Gastroesophageal sphincter (tissue), 4 donors: Measurements from ENCODE around the gene SHISA6. TPM values are rescaled to one million over a fixed set of nuclear protein-coding genes. Genes with fewer than 3 reads are reported as not detected.

ENCODE experiments used
- ATAC-seq: fragments of 150-250 bp; one replicate; pipeline ENCODE4 v1.9.1; 2016; ENCODE audit warnings: mild to moderate bottlenecking, moderate library complexity
- H3K27ac ChIP-seq, 4 donors: fragments of 200-600 bp; sonication (generic) in 3 of 4; 1 replicate in 3 of 4; 2 replicates in 1 of 4; pipeline ENCODE4 v1.5.1; 2016 to 2019
- H3K27me3 ChIP-seq: fragments of 200-600 bp; sonication (generic); one replicate; pipeline ENCODE4 v1.5.1; 2019
- H3K36me3 ChIP-seq, 2 donors: fragments of 200-600 bp; sonication (generic); one replicate each; pipeline ENCODE4 v1.5.1; 2019; ENCODE audit warnings: control low read depth in 1 of 2
- H3K4me1 ChIP-seq, 3 donors: fragments of 200-600 bp; sonication (generic); 1 replicate in 2 of 3; 2 replicates in 1 of 3; pipeline ENCODE4 v1.5.1; 2016 to 2019; ENCODE audit warnings: control low read depth in 2 of 3
- H3K4me3 ChIP-seq, 2 donors: fragments of 200-600 bp; sonication (generic); one replicate each; pipeline ENCODE4 v1.5.1; 2019; ENCODE audit warnings: mild to moderate bottlenecking in 1 of 2, moderate library complexity in 1 of 2
- H3K9me3 ChIP-seq, 3 donors: fragments of 200-600 bp; sonication (generic); one replicate each; pipeline ENCODE4 v1.5.1; 2017 to 2019; ENCODE audit warnings: control low read depth in 2 of 3
- CTCF ChIP-seq, 4 experiments: fragments of 200-600 bp in 2 of 4; fragments of 450-650 bp in 2 of 4; sonication (generic) in 1 of 4; IDR thresholded peaks; one replicate each; pipeline ENCODE4 v1.5.1; 2017 to 2019; ENCODE audit warnings: antibody characterized with exemption in 4 of 4, mild to moderate bottlenecking in 2 of 4, moderate library complexity in 2 of 4
- EP300 ChIP-seq: sonication (generic); formaldehyde crosslinking; IDR thresholded peaks from one replicate; pipeline ENCODE4 v1.6.1; 2017; ENCODE audit warnings: antibody characterized with exemption, mild to moderate bottlenecking
- POLR2A ChIP-seq, 2 donors: fragments of 450-650 bp; IDR thresholded peaks; one replicate each; pipeline ENCODE4 v1.6.1; 2017; ENCODE audit warnings: antibody characterized with exemption in 2 of 2, mild to moderate bottlenecking in 2 of 2, moderate library complexity in 1 of 2
- POLR2AphosphoS5 ChIP-seq: sonication (generic); formaldehyde crosslinking; IDR thresholded peaks from one replicate; pipeline ENCODE4 v1.6.1; 2017; ENCODE audit warnings: antibody characterized with exemption
- WGBS, 2 donors: methylation state at CpG; one replicate each; pipeline ENCODE4 v1.1.5; 2018; ENCODE audit warnings: low coverage in 1 of 2; 5-methylcytosine and 5-hydroxymethylcytosine counted together
- total RNA-seq, 4 donors: library from RNA; depleted of rRNA; stranded (reverse); fragments of >200 nt; gene quantifications; one replicate each; pipeline ENCODE4 v1.1.0, GENCODE V29; 2016

Gene SHISA6
- total RNA-seq, 4 donors from 2014 or later, result 0.31 to 1.5 (median 0.90) TPM

GRCh38 chr17:11418342-11418741 lies 177.3 kb downstream of the SHISA6 start:
- no peak for ATAC-seq
- 82 to 89% methylated on average over 2 to 3 of the region's 3 CpGs for WGBS, 2 donors
- H3K4me1 ChIP-seq, result no peaks in the 10 kb centered on the region

GRCh38 chr17:11430751-11431150 lies 189.7 kb downstream of the SHISA6 start:
- H3K9me3 ChIP-seq, result peaks cover 0 to 51% (median 0%) of the 10 kb centered on the region in 3 donors
- WGBS, 2 donors, result 74 to 100% methylated on average over 3 to 4 of the region's 6 CpGs
- no peak overlapping the region for H3K27ac ChIP-seq
- H3K4me1 ChIP-seq, result no peaks in the 10 kb centered on the region
- TF ChIP-seq CTCF (IDR thresholded peaks at IDR 0.05) (no peak), POLR2AphosphoS5 (no peak), POLR2A (IDR thresholded peaks at IDR 0.05) (no peak), EP300 (no peak)
- H3K27me3 ChIP-seq, result no peaks in the 10 kb centered on the region
- ATAC-seq, result no peak
- H3K4me3 ChIP-seq, result no peak overlapping the region
- H3K36me3 ChIP-seq, result no peaks in the 10 kb centered on the region

More at GRCh38 chr17:11418342-11418741, 177.3 kb downstream of the SHISA6 start:
- H3K27me3 ChIP-seq, result no peaks in the 10 kb centered on the region
- no peak overlapping the region for H3K4me3 ChIP-seq
- TF ChIP-seq POLR2A (IDR thresholded peaks at IDR 0.05), result no peak
- no peak for TF ChIP-seq CTCF (IDR thresholded peaks at IDR 0.05)
- no peak for TF ChIP-seq POLR2AphosphoS5
- TF ChIP-seq EP300, result no peak
- H3K36me3 ChIP-seq, result no peaks in the 10 kb centered on the region
- no peak overlapping the region for H3K27ac ChIP-seq
- peaks cover 0 to 9% (median 0%) of the 10 kb centered on the region in 3 donors for H3K9me3 ChIP-seq

GRCh38 chr17:11438673-11439072 lies 197.7 kb downstream of the SHISA6 start:
- Histone ChIP-seq H3K4me1 (no peaks in the 10 kb centered on the region), H3K36me3 (no peaks in the 10 kb centered on the region), H3K27me3 (no peaks in the 10 kb centered on the region), H3K4me3 (no peak overlapping the region), H3K9me3 (peaks cover 0 to 2% (median 0%) of the 10 kb centered on the region in 3 donors), H3K27ac (no peak overlapping the region)
- TF ChIP-seq POLR2AphosphoS5 (no peak), EP300 (no peak), CTCF (IDR thresholded peaks at IDR 0.05) (no peak), POLR2A (IDR thresholded peaks at IDR 0.05) (no peak)
- WGBS, 2 donors, result 63 to 67% methylated on average over 1 to 4 of the region's 4 CpGs
- ATAC-seq, result no peak

- Histone ChIP-seq H3K27ac (no peak overlapping the region), H3K4me3 (no peak overlapping the region), H3K9me3 (no peaks in the 10 kb centered on the region), H3K4me1 (no peaks in the 10 kb centered on the region), H3K36me3 (no peaks in the 10 kb centered on the region), H3K27me3 (no peaks in the 10 kb centered on the region)
- ATAC-seq, result no peak
- TF ChIP-seq EP300 (no peak), POLR2A (IDR thresholded peaks at IDR 0.05) (no peak), POLR2AphosphoS5 (no peak), CTCF (IDR thresholded peaks at IDR 0.05) (no peak)
- 60 to 100% methylated on average over 1 of the region's 1 CpG for WGBS, 2 donors
These were observed 200.0 kb downstream of the SHISA6 start for GRCh38 chr17:11441004-11441403.

- H3K36me3 ChIP-seq, result no peaks in the 10 kb centered on the region
- H3K27me3 ChIP-seq, result no peaks in the 10 kb centered on the region
- no peak overlapping the region for H3K4me3 ChIP-seq
- H3K9me3 ChIP-seq, result no peaks in the 10 kb centered on the region
- 72 to 95% methylated on average over 4 of the region's 4 CpGs for WGBS, 2 donors
- no peak overlapping the region for H3K27ac ChIP-seq
- no peak for ATAC-seq
- H3K4me1 ChIP-seq, result no peaks in the 10 kb centered on the region
- TF ChIP-seq POLR2AphosphoS5 (no peak), POLR2A (IDR thresholded peaks at IDR 0.05) (no peak), CTCF (IDR thresholded peaks at IDR 0.05) (no peak), EP300 (no peak)
These were observed 205.3 kb downstream of the SHISA6 start for GRCh38 chr17:11446316-11446715.
